K562 (cell line): ENCODE data around the gene RBM28. TPM values are rescaled to one million over a fixed set of nuclear protein-coding genes. Genes with fewer than 3 reads are reported as not detected.

Experiments
- ATF2 ChIP-seq: sonication (generic); formaldehyde crosslinking; IDR thresholded peaks from 2 replicates; pipeline ENCODE4 v1.8.1; 2022; ENCODE audit warnings: missing genetic modification reagents
- ATF7 ChIP-seq: fragments of 450-650 bp; IDR thresholded peaks from 2 replicates; pipeline ENCODE4 v1.7.1; 2014; ENCODE audit warnings: mild to moderate bottlenecking, moderate library complexity
- BRD9 ChIP-seq: fragments of 450-650 bp; IDR thresholded peaks from 2 replicates; pipeline ENCODE4 v1.6.1; 2018; ENCODE audit warnings: low read depth; ENCODE audit not compliant: partially characterized antibody
- CBX1 ChIP-seq: sonication (generic); IDR thresholded peaks from 2 replicates; pipeline ENCODE4 v1.6.1; 2016; ENCODE audit warnings: antibody characterized with exemption, low read depth, mild to moderate bottlenecking
- CCAR2 ChIP-seq: fragments of 200-400 bp; formaldehyde crosslinking; IDR thresholded peaks from 2 replicates; pipeline ENCODE4 v1.6.1; 2017; ENCODE audit warnings: mild to moderate bottlenecking, low read depth, low read length
- ESRRB ChIP-seq: fragments of 250-450 bp; sonication (Bioruptor Pico); IDR thresholded peaks from 2 replicates; pipeline ENCODE4 v1.5.0; 2020; ENCODE audit warnings: mild to moderate bottlenecking, moderate library complexity, borderline replicate concordance
- FOXA1 ChIP-seq: fragments of 450-650 bp; IDR thresholded peaks from 2 replicates; pipeline ENCODE4 v1.6.1; 2016; ENCODE audit warnings: mild to moderate bottlenecking, borderline replicate concordance
- FOXA3 ChIP-seq, 2 experiments: fragments of 450-650 bp in 1 of 2; sonication (generic) in 1 of 2; formaldehyde crosslinking; IDR thresholded peaks in 1 of 2; conservative IDR thresholded peaks in 1 of 2; 2 replicates each; pipeline versions ENCODE4 v1.4.0 to v1.8.0; 2020 to 2022; ENCODE audit warnings: mild to moderate bottlenecking in 2 of 2, missing genetic modification reagents in 1 of 2
- IRF1 ChIP-seq: sonication (generic); formaldehyde crosslinking; IDR thresholded peaks from 2 replicates; pipeline ENCODE4 v1.8.0; 2022; ENCODE audit warnings: missing genetic modification reagents, mild to moderate bottlenecking, borderline replicate concordance
- JUND ChIP-seq, 2 experiments: IDR thresholded peaks; 2 replicates in 1 of 2; 3 replicates in 1 of 2; pipeline ENCODE4 v1.6.1; 2011; ENCODE audit warnings: borderline replicate concordance in 2 of 2, low read depth in 2 of 2, low read length in 2 of 2, improper control_type of control experiment in 1 of 2, missing biosample characterization in 1 of 2, missing genetic modification characterization in 1 of 2, missing genetic modification reagents in 1 of 2
- MTA2 ChIP-seq: fragments of 450-650 bp; IDR thresholded peaks from 2 replicates; pipeline ENCODE4 v1.6.1; 2016; ENCODE audit warnings: low read depth
- NFYB ChIP-seq: IDR thresholded peaks from 2 replicates; pipeline ENCODE4 v1.6.1; 2011; ENCODE audit warnings: mild to moderate bottlenecking, moderate library complexity; ENCODE audit not compliant: insufficient read length; ENCODE audit errors: extremely low read depth
- PHB2 ChIP-seq: fragments of 450-650 bp; IDR thresholded peaks from 2 replicates; pipeline ENCODE4 v1.6.1; 2017; ENCODE audit warnings: low read depth
- PKNOX1 ChIP-seq: fragments of 450-650 bp; IDR thresholded peaks from 2 replicates; pipeline ENCODE4 v1.6.1; 2016
- PRPF4 ChIP-seq: fragments of 200-400 bp; formaldehyde crosslinking; IDR thresholded peaks from one replicate; pipeline ENCODE4 v1.6.1; 2017; ENCODE audit warnings: low read length, low read depth, mild to moderate bottlenecking; ENCODE audit not compliant: insufficient read depth, poor library complexity, severe bottlenecking
- SMAD2 ChIP-seq: fragments of 150-350 bp; IDR thresholded peaks from 2 replicates; pipeline ENCODE4 v1.6.1; 2014; ENCODE audit warnings: low read depth, mild to moderate bottlenecking, low read length
- SRF ChIP-seq, 2 experiments: fragments of 250-450, 450-650 bp in 1 of 2; sonication (Bioruptor Pico) in 1 of 2; sonication (generic) in 1 of 2; formaldehyde crosslinking; IDR thresholded peaks; 2 replicates each; pipeline versions ENCODE4 v1.5.0 to v1.5.1; 2020 to 2022; ENCODE audit warnings: mild to moderate bottlenecking in 1 of 2, missing genetic modification reagents in 1 of 2
- ZNF23 ChIP-seq: fragments of 250-450 bp; sonication (Bioruptor Pico); IDR thresholded peaks from 2 replicates; pipeline ENCODE4 v1.4.0; 2020; ENCODE audit warnings: mild to moderate bottlenecking
- ZNF41 ChIP-seq: fragments of 250-450 bp; sonication (Bioruptor Pico); conservative IDR thresholded peaks from 2 replicates; pipeline ENCODE4 v1.4.0; 2020; ENCODE audit warnings: mild to moderate bottlenecking
- ZNF639 ChIP-seq, 2 experiments: fragments of 200-800 bp in 1 of 2; sonication (Bioruptor generic) in 1 of 2; sonication (generic) in 1 of 2; formaldehyde crosslinking in 1 of 2; IDR thresholded peaks in 1 of 2; conservative IDR thresholded peaks in 1 of 2; 2 replicates each; pipeline versions ENCODE4 v1.5.0 to v1.6.1; 2016 to 2020; ENCODE audit warnings: missing compliant biosample characterization in 1 of 2, missing genetic modification characterization in 1 of 2, missing genetic modification reagents in 1 of 2
- polyA plus RNA-seq, 8 experiments: library from polyadenylated mRNA; depleted of rRNA in 4 of 8; stranded (reverse) in 5 of 8; unstranded in 3 of 8; fragments of >200 nt; fragmentation: Nextera tagmentation in 2 of 8; fragmentation: Illumina TruSeq in 1 of 8; extraction: Ambion mirVana in 2 of 8; extraction: Trizol in 1 of 8; gene quantifications; 2 replicates each; pipeline versions ENCODE4 v1.2.1 to v1.2.3, GENCODE V29; 2011 to 2014; ENCODE audit warnings: inconsistent platforms in 1 of 8, missing spikeins in 1 of 8
- total RNA-seq, 7 experiments: library from RNA; depleted of rRNA in 6 of 7; stranded (reverse); fragments of >200 nt in 6 of 7; fragmentation: Illumina TruSeq in 2 of 7; extraction: Trizol in 2 of 7; gene quantifications; 2 replicates each; pipeline versions ENCODE4 v1.2.1 to v1.2.3, GENCODE V29; 2011 to 2021; ENCODE audit warnings: low replicate concordance in 1 of 7
- TF ChIP-seq, protein P1 (sequence below), 3 experiments: IDR thresholded peaks in 2 of 3; conservative IDR thresholded peaks in 1 of 3; 2 replicates each; pipeline ENCODE4 v1.5.1; 2011 to 2012; ENCODE audit warnings: low read length in 3 of 3, mild to moderate bottlenecking in 3 of 3, control low read depth in 2 of 3, improper control_type of control experiment in 1 of 3, inconsistent platforms in 1 of 3, low read depth in 1 of 3, mixed read lengths in 1 of 3, moderate library complexity in 1 of 3; ENCODE audit not compliant: insufficient read depth in 2 of 3

The RBM28 gene
- total and polyA plus RNA-seq, 9 of the 15 experiments (the other 6 are each of a cell fraction or from before 2014, with no cell fraction given), result 65.8 to 213 (median 138) TPM

DNA sequence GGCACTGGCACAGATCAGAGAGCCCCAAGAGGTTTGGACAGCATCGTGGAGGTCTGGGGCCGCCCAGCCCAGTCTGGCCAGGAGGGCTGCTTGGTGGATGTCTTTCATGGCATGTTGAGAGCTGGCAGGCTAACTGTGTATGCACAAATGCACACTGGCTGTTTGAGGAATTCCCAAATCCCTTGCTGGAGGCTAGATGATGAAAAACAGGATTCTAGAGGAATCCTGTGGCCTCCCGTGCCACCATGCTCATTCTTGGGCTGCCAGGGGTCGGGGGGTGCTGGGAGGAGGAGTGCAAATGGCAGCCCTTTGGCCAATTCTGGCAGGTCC is 76.1 kb downstream of the RBM28 start (continued):
- TF ChIP-seq IRF1 (no peak), FOXA3 (CRISPR knock-in tag; conservative IDR thresholded peaks at IDR 0.05 in 1 of 2, IDR thresholded peaks at IDR 0.05 in 1 of 2) (0 out of 4 replicates have a peak, but pooled peaks of 1 of the 2 experiments have one; percentile 23), ATF7 (no peak), CCAR2 (no peak), ZNF639 (CRISPR knock-in tag; conservative IDR thresholded peaks at IDR 0.05 in 1 of 2, IDR thresholded peaks at IDR 0.05 in 1 of 2) (no peak), PHB2 (no peak), SRF (CRISPR knock-in tag; IDR thresholded peaks at IDR 0.05) (peak in 1 of 2 experiments; percentile 58; a peak in 1 of 4 replicates), MTA2 (no peak), JUND (IDR thresholded peaks at IDR 0.05; ENCODE audit: borderline replicate concordance, low read depth, low read length) (no peak), JUND (tag; IDR thresholded peaks at IDR 0.05; ENCODE audit: borderline replicate concordance, low read depth, low read length) (no peak), BRD9 (no peak), PKNOX1 (no peak), SMAD2 (0 out of 2 replicates have a peak, but pooled peaks have one; percentile 72), ZNF41 (0 out of 2 replicates have a peak, but pooled peaks have one; percentile 8), ATF2 (no peak), NFYB (no peak), FOXA1 (no peak), ESRRB (CRISPR knock-in tag) (no peak), CBX1 (no peak), PRPF4 (no peak), ZNF23 (CRISPR knock-in tag) (no peak)
- TF ChIP-seq, protein P1, sequence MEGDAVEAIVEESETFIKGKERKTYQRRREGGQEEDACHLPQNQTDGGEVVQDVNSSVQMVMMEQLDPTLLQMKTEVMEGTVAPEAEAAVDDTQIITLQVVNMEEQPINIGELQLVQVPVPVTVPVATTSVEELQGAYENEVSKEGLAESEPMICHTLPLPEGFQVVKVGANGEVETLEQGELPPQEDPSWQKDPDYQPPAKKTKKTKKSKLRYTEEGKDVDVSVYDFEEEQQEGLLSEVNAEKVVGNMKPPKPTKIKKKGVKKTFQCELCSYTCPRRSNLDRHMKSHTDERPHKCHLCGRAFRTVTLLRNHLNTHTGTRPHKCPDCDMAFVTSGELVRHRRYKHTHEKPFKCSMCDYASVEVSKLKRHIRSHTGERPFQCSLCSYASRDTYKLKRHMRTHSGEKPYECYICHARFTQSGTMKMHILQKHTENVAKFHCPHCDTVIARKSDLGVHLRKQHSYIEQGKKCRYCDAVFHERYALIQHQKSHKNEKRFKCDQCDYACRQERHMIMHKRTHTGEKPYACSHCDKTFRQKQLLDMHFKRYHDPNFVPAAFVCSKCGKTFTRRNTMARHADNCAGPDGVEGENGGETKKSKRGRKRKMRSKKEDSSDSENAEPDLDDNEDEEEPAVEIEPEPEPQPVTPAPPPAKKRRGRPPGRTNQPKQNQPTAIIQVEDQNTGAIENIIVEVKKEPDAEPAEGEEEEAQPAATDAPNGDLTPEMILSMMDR (IDR thresholded peaks at IDR 0.05 in 2 of 3, conservative IDR thresholded peaks at IDR 0.05 in 1 of 3; ENCODE audit: insufficient read depth in 2 of 3, low read depth in 1 of 3, low read length in 3 of 3), result 0 out of 6 replicates have a peak, but pooled peaks of 1 of the 3 experiments have one; percentile 3
